ENCODE measurements around the gene HPCA.

DNA sequence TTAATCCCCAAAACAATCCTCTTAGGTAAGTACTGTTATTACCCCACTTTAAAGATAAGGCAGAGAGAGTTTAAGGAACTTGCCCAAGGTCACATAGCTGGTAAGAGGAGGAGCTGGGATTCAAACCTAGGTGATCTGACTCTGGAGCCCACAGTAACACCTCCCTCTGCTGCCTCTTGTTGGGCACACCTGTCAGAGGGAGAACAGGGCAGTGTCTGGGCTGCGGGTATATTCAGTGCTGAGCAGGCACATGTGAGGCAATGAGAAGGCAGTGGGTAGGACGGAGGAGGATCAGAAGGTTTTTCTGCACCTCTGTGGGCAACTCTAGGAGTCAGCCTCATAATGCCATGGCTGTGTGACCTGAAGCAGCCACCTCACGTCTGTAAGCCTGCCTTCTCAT is 1.8 kb downstream of the HPCA start:
- TF ChIP-seq, protein P1, sequence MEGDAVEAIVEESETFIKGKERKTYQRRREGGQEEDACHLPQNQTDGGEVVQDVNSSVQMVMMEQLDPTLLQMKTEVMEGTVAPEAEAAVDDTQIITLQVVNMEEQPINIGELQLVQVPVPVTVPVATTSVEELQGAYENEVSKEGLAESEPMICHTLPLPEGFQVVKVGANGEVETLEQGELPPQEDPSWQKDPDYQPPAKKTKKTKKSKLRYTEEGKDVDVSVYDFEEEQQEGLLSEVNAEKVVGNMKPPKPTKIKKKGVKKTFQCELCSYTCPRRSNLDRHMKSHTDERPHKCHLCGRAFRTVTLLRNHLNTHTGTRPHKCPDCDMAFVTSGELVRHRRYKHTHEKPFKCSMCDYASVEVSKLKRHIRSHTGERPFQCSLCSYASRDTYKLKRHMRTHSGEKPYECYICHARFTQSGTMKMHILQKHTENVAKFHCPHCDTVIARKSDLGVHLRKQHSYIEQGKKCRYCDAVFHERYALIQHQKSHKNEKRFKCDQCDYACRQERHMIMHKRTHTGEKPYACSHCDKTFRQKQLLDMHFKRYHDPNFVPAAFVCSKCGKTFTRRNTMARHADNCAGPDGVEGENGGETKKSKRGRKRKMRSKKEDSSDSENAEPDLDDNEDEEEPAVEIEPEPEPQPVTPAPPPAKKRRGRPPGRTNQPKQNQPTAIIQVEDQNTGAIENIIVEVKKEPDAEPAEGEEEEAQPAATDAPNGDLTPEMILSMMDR (IDR thresholded peaks at IDR 0.05) = no peak
- no peak for TF ChIP-seq POLR2A (IDR thresholded peaks at IDR 0.05)
- no peak for TF ChIP-seq EP300 (IDR thresholded peaks at IDR 0.05)
- no peak for TF ChIP-seq POLR2AphosphoS5 (IDR thresholded peaks at IDR 0.05)

Data from suprapubic skin (tissue), 4 donors.